Ovary (tissue), 3 donors: ENCODE data around the gene SCN4A.

ENCODE experiments used
- CTCF ChIP-seq, 3 donors: fragments of 450-650 bp in 2 of 3; fragments of 200-600 bp in 1 of 3; IDR thresholded peaks; one replicate each; pipeline versions ENCODE4 v1.5.1 to v1.8.0; 2016 to 2022; ENCODE audit warnings: antibody characterized with exemption in 3 of 3, mild to moderate bottlenecking in 1 of 3
- POLR2A ChIP-seq: fragments of 450-650 bp; IDR thresholded peaks from one replicate; pipeline ENCODE4 v1.6.1; 2017; ENCODE audit warnings: antibody characterized with exemption, mild to moderate bottlenecking, moderate library complexity
- donor health status: DM: no; HTN: no; CAD: no.

DNA sequence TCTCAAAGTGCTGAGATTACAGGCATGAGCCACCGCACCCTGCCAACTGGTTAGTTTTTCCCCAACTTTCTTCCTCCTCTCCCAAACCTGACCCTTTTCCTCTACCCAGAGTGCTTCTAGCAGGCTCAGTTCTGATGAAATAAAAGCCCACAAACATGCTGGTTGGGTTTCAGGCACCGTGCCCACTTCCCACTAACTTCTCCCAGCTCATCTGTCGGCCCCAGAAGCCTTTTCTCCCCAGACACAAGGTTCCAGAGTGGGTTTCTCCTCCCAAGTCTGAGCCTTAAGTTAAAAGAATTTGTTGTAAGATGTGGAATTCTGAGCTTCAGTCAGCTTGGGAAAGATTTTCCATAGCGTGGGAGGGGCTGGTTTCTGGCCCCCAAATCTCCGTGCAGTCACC lies 11.5 kb upstream of the SCN4A start:
- TF ChIP-seq CTCF (IDR thresholded peaks at IDR 0.05) (no peak), POLR2A (no peak)
